HEK293 (cell line): ENCODE results near the gene CFAP46.

Source experiments
- CTCF ChIP-seq: fragments of 450-650 bp; formaldehyde crosslinking; IDR thresholded peaks from 2 replicates; pipeline ENCODE4 v1.5.1; 2016; ENCODE audit warnings: missing biosample characterization, missing genetic modification characterization
- GLI2 ChIP-seq: fragments of 450-650 bp; formaldehyde crosslinking; IDR thresholded peaks from 2 replicates; pipeline ENCODE4; 2017; ENCODE audit warnings: missing biosample characterization, missing genetic modification characterization, low read depth, borderline replicate concordance
- GLI4 ChIP-seq: fragments of 450-650 bp; formaldehyde crosslinking; IDR thresholded peaks from 2 replicates; pipeline ENCODE4 v1.5.1; 2016; ENCODE audit warnings: missing biosample characterization, missing genetic modification characterization
- REST ChIP-seq: fragments of 450-650 bp; formaldehyde crosslinking; IDR thresholded peaks from 2 replicates; pipeline ENCODE4 v1.5.1; 2016; ENCODE audit warnings: missing biosample characterization, missing genetic modification characterization
- ZEB2 ChIP-seq: fragments of 450-650 bp; formaldehyde crosslinking; IDR thresholded peaks from 2 replicates; pipeline ENCODE4 v1.5.1; 2016; ENCODE audit warnings: missing biosample characterization, missing genetic modification characterization
- ZNF16 ChIP-seq: fragments of 450-650 bp; formaldehyde crosslinking; IDR thresholded peaks from 2 replicates; pipeline ENCODE4 v1.5.1; 2016; ENCODE audit warnings: low read depth, missing biosample characterization, missing genetic modification characterization
- ZNF2 ChIP-seq: fragments of 450-650 bp; formaldehyde crosslinking; IDR thresholded peaks from 2 replicates; pipeline ENCODE4 v1.5.1; 2016; ENCODE audit warnings: missing biosample characterization, missing genetic modification characterization
- ZNF280D ChIP-seq: fragments of 450-650 bp; formaldehyde crosslinking; IDR thresholded peaks from 2 replicates; pipeline ENCODE4 v1.5.1; 2016; ENCODE audit warnings: missing biosample characterization, missing genetic modification characterization
- ZNF501 ChIP-seq: fragments of 450-650 bp; formaldehyde crosslinking; IDR thresholded peaks from 2 replicates; pipeline ENCODE4 v1.5.1; 2016; ENCODE audit warnings: missing biosample characterization, missing genetic modification characterization
- ZNF549 ChIP-seq: fragments of 450-650 bp; IDR thresholded peaks from 2 replicates; pipeline ENCODE4 v1.5.1; 2018; ENCODE audit warnings: missing biosample characterization, missing genetic modification characterization, mild to moderate bottlenecking, inconsistent platforms, moderate library complexity
- ZNF560 ChIP-seq: fragments of 450-650 bp; formaldehyde crosslinking; IDR thresholded peaks from 2 replicates; pipeline ENCODE4 v1.5.1; 2017; ENCODE audit warnings: missing biosample characterization, missing genetic modification characterization, borderline replicate concordance

- TF ChIP-seq GLI4 (tag by site-specific recombination) (no peak), CTCF (no peak), ZNF16 (tag by site-specific recombination) (no peak), GLI2 (no peak), ZNF280D (no peak), ZEB2 (no peak), ZNF501 (tag by site-specific recombination) (no peak), ZNF549 (no peak), ZNF2 (tag by site-specific recombination) (no peak), ZNF560 (no peak), REST (tag by site-specific recombination) (no peak)
Measured at GRCh38 chr10:132908621-132909295, 33.6 kb downstream of the CFAP46 start.
